GM23338 (cell line): Measurements from ENCODE around the gene CCNY. TPM values are rescaled to one million over a fixed set of nuclear protein-coding genes. Genes with fewer than 3 reads are reported as not detected.
A peak's percentile ranks its signal among the peaks of the same experiment; 100 is the strongest.

Experiments
- ATAC-seq: fragments of 200-7000 bp; cut with Tn5 transposase; 3 replicates; pipeline ENCODE4 v1.9.1; 2020
- DNase-seq: peaks from one replicate; pipeline ENCODE4 v3.0.0-alpha.2; 2015; ENCODE audit warnings: low spot score
- H2AFZ ChIP-seq: fragments of 200-600 bp; sonication (generic); 2 replicates; pipeline ENCODE4 v1.8.0; 2016; ENCODE audit warnings: antibody characterized with exemption, mild to moderate bottlenecking, moderate library complexity
- H3F3A ChIP-seq: fragments of 200-600 bp; sonication (generic); replicated peaks from 2 replicates; pipeline ENCODE4 v1.8.0; 2017; ENCODE audit warnings: antibody characterized with exemption, mixed run types, low read depth
- H3K27ac ChIP-seq: fragments of 200-600 bp; sonication (generic); 2 replicates; pipeline ENCODE4 v1.6.1; 2016; ENCODE audit warnings: low read depth
- H3K27me3 ChIP-seq: fragments of 200-600 bp; sonication (generic); 2 replicates; pipeline ENCODE4 v1.8.0; 2016; ENCODE audit warnings: mild to moderate bottlenecking, mixed run types, moderate library complexity; ENCODE audit not compliant: insufficient read depth
- H3K36me3 ChIP-seq: fragments of 200-600 bp; sonication (generic); 2 replicates; pipeline ENCODE4 v1.8.0; 2016; ENCODE audit warnings: mild to moderate bottlenecking; ENCODE audit not compliant: insufficient read depth
- H3K4me1 ChIP-seq: fragments of 200-600 bp; sonication (generic); 2 replicates; pipeline ENCODE4 v1.8.0; 2016; ENCODE audit warnings: mild to moderate bottlenecking, moderate library complexity; ENCODE audit not compliant: insufficient read depth
- H3K4me2 ChIP-seq: fragments of 200-600 bp; sonication (generic); 2 replicates; pipeline ENCODE4 v1.7.1; 2017; ENCODE audit warnings: mixed run types
- H3K4me3 ChIP-seq: fragments of 200-600 bp; sonication (generic); 2 replicates; pipeline ENCODE4 v1.6.1; 2016; ENCODE audit warnings: mixed run types
- H3K79me2 ChIP-seq: fragments of 200-600 bp; sonication (generic); replicated peaks from 2 replicates; pipeline ENCODE4 v1.8.0; 2017; ENCODE audit warnings: mild to moderate bottlenecking; ENCODE audit not compliant: insufficient read depth
- H3K9me2 ChIP-seq: fragments of 200-600 bp; sonication (generic); 2 replicates; pipeline ENCODE4 v1.8.0; 2017; ENCODE audit not compliant: insufficient read depth
- H4K20me1 ChIP-seq: fragments of 200-600 bp; sonication (generic); replicated peaks from 2 replicates; pipeline ENCODE4 v1.8.0; 2017; ENCODE audit warnings: mild to moderate bottlenecking; ENCODE audit not compliant: insufficient read depth
- H3K27ac Mint-ChIP-seq: 2 replicates; pipeline ENCODE4 v1.8.0; 2020; ENCODE audit warnings: inconsistent platforms, mild to moderate bottlenecking, moderate library complexity, mixed read lengths
- H3K27me3 Mint-ChIP-seq: 3 replicates; pipeline ENCODE4 v1.8.0; 2022; ENCODE audit warnings: low read depth, mild to moderate bottlenecking, moderate library complexity, mixed read lengths, inconsistent platforms; ENCODE audit not compliant: insufficient read depth, poor library complexity
- H3K36me3 Mint-ChIP-seq: 3 replicates; pipeline ENCODE4 v1.8.0; 2021; ENCODE audit warnings: low read depth, mild to moderate bottlenecking, inconsistent platforms, moderate library complexity, mixed read lengths
- H3K4me1 Mint-ChIP-seq: 3 replicates; pipeline ENCODE4 v1.8.0; 2020; ENCODE audit warnings: mild to moderate bottlenecking, inconsistent platforms, mixed read lengths
- H3K4me3 Mint-ChIP-seq: 3 replicates; pipeline ENCODE4 v1.8.0; 2021; ENCODE audit warnings: moderate library complexity, mild to moderate bottlenecking, inconsistent platforms, mixed read lengths
- H3K9me3 Mint-ChIP-seq: 3 replicates; pipeline ENCODE4 v1.8.0; 2020; ENCODE audit warnings: moderate library complexity, mild to moderate bottlenecking, inconsistent platforms, mixed read lengths
- CTCF ChIP-seq, 2 experiments: fragments of 200-600 bp in 1 of 2; sonication (generic) in 1 of 2; conservative IDR thresholded peaks; 2 replicates each; pipeline versions ENCODE4 v1.5.1 to v1.6.1; 2016 to 2017; ENCODE audit warnings: antibody characterized with exemption in 2 of 2, low read depth in 2 of 2, mild to moderate bottlenecking in 2 of 2, moderate library complexity in 1 of 2
- ETS1 ChIP-seq: IDR thresholded peaks from 2 replicates; pipeline ENCODE4 v1.6.1; 2016; ENCODE audit warnings: antibody characterized with exemption
- EZH2 ChIP-seq: fragments of 200-600 bp; sonication (generic); IDR thresholded peaks from one replicate; pipeline ENCODE4 v1.8.0; 2017; ENCODE audit warnings: antibody characterized with exemption, mild to moderate bottlenecking, low read depth; ENCODE audit not compliant: unreplicated experiment
- EZH2phosphoT487 ChIP-seq: fragments of 200-600 bp; sonication (generic); IDR thresholded peaks from one replicate; pipeline ENCODE4 v1.8.1; 2018; ENCODE audit warnings: antibody characterized with exemption; ENCODE audit not compliant: unreplicated experiment
- JUNB ChIP-seq: IDR thresholded peaks from one replicate; pipeline ENCODE4 v1.6.1; 2016; ENCODE audit warnings: antibody characterized with exemption; ENCODE audit not compliant: unreplicated experiment
- NANOG ChIP-seq: IDR thresholded peaks from 2 replicates; pipeline ENCODE4 v1.6.1; 2016; ENCODE audit warnings: antibody characterized with exemption, borderline replicate concordance
- POLR2AphosphoS5 ChIP-seq: IDR thresholded peaks from 2 replicates; pipeline ENCODE4 v1.6.1; 2016; ENCODE audit warnings: antibody characterized with exemption, low read depth
- REST ChIP-seq: IDR thresholded peaks from one replicate; pipeline ENCODE4 v1.6.1; 2018; ENCODE audit warnings: antibody characterized with exemption; ENCODE audit not compliant: unreplicated experiment
- STAT1 ChIP-seq: IDR thresholded peaks from one replicate; pipeline ENCODE4 v1.6.1; 2016; ENCODE audit warnings: antibody characterized with exemption; ENCODE audit not compliant: unreplicated experiment
- ZNF114 ChIP-seq: fragments of 250-450 bp; sonication (Bioruptor Pico); IDR thresholded peaks from 2 replicates; pipeline ENCODE4 v1.5.0; 2020; ENCODE audit warnings: mild to moderate bottlenecking, moderate library complexity
- ZNF331 ChIP-seq: fragments of 250-450 bp; sonication (Bioruptor Pico); IDR thresholded peaks from 2 replicates; pipeline ENCODE4 v1.5.0; 2020; ENCODE audit warnings: low read depth, mild to moderate bottlenecking, moderate library complexity
- polyA plus RNA-seq: library from polyadenylated mRNA; unstranded; fragments of >200 nt; fragmentation: Nextera tagmentation; extraction: Ambion mirVana; gene quantifications from 2 replicates; pipeline ENCODE4 v1.2.1, GENCODE V29; 2016
- total RNA-seq: library from RNA; depleted of rRNA; stranded (reverse); fragments of >200 nt; shearing (Covaris generic); gene quantifications from 2 replicates; pipeline ENCODE4 v1.2.3, GENCODE V29; 2014

Gene CCNY
- total and polyA plus RNA-seq, 2 experiments from 2014 or later: 14.2 to 29.0 TPM

- TF ChIP-seq CTCF (conservative IDR thresholded peaks at IDR 0.05; ENCODE audit: low read depth in 2 of 2): no peak
- no peak for TF ChIP-seq JUNB
Measured at GRCh38 chr10:35398908-35399307, 62.6 kb downstream of the CCNY start (continued).

GRCh38 chr10:35399414-35400009 is 63.2 kb downstream of the CCNY start:
- no peaks in the 10 kb centered on the region for H3K9me2 ChIP-seq
- H3K27ac ChIP-seq: no peak overlapping the region
- ATAC-seq (no peak), DNase-seq (no peak)
- H3K79me2 ChIP-seq: peaks cover 97% of the 10 kb centered on the region
- H4K20me1 ChIP-seq: peaks cover 16% of the 10 kb centered on the region
- Mint-ChIP-seq H3K27ac (no peak overlapping the region), H3K9me3 (no peaks in the 10 kb centered on the region; the same call in 2 of the 3 replicates), H3K4me3 (no peak overlapping the region), H3K4me1 (peaks cover 59% of the 10 kb centered on the region), H3K27me3 (no peaks in the 10 kb centered on the region), H3K36me3 (no peaks in the 10 kb centered on the region)
- 0 out of 2 replicates have a peak overlapping the region, but pooled peaks have one; percentile 20 for H3K4me2 ChIP-seq
- H3K4me1 ChIP-seq: peaks cover 62% of the 10 kb centered on the region
- H3K4me3 ChIP-seq: no peak overlapping the region
- no peak for TF ChIP-seq JUNB
- TF ChIP-seq ZNF114: no peak
- TF ChIP-seq NANOG: no peak
- no peak for TF ChIP-seq STAT1
- no peaks in the 10 kb centered on the region for H3K36me3 ChIP-seq
- no peaks in the 10 kb centered on the region for H3K27me3 ChIP-seq
- H3F3A ChIP-seq: no peaks in the 10 kb centered on the region
- no peak overlapping the region for H2AFZ ChIP-seq

- ATAC-seq: no peak
- no peaks in the 10 kb centered on the region for H3K36me3 ChIP-seq
- TF ChIP-seq REST (no peak), EZH2 (no peak), ZNF331 (CRISPR knock-in tag) (no peak), POLR2AphosphoS5 (no peak), ETS1 (no peak), JUNB (no peak), CTCF (conservative IDR thresholded peaks at IDR 0.05; ENCODE audit: low read depth in 2 of 2) (no peak), EZH2phosphoT487 (no peak)
Measured at GRCh38 chr10:35400595-35401268, 64.4 kb downstream of the CCNY start.

More at GRCh38 chr10:35400595-35401268, 64.4 kb downstream of the CCNY start:
- Mint-ChIP-seq H3K4me3 (no peak overlapping the region), H3K27ac (no peak overlapping the region), H3K27me3 (no peaks in the 10 kb centered on the region), H3K36me3 (peaks cover 2% of the 10 kb centered on the region; the same call in 2 of the 3 replicates), H3K4me1 (peaks cover 47% of the 10 kb centered on the region), H3K9me3 (peaks cover 3% of the 10 kb centered on the region; the same call in 2 of the 3 replicates)
- H3K4me2 ChIP-seq: peak overlapping the region; percentile 9
- DNase-seq: no peak
- H3F3A ChIP-seq: no peaks in the 10 kb centered on the region
- H3K27ac ChIP-seq: no peak overlapping the region
- no peak overlapping the region for H3K4me3 ChIP-seq
- H4K20me1 ChIP-seq: peaks cover 16% of the 10 kb centered on the region
- H3K4me1 ChIP-seq: peaks cover 51% of the 10 kb centered on the region
- H2AFZ ChIP-seq: no peak overlapping the region
- H3K79me2 ChIP-seq: peaks cover 95% of the 10 kb centered on the region
- no peaks in the 10 kb centered on the region for H3K27me3 ChIP-seq
- H3K9me2 ChIP-seq: no peaks in the 10 kb centered on the region
